Glutamatergic neuron (in vitro differentiated cells): ENCODE data around the gene CCDC157. TPM values are rescaled to one million over a fixed set of nuclear protein-coding genes. Genes with fewer than 3 reads are reported as not detected.

Experiments
- DNase-seq: peaks from one replicate; pipeline ENCODE4 v3.0.0; 2022
- H3K27ac Mint-ChIP-seq: one replicate; pipeline ENCODE4 v1.8.0; 2020; ENCODE audit warnings: mild to moderate bottlenecking, mixed read lengths, inconsistent platforms; ENCODE audit not compliant: unreplicated experiment
- H3K27me3 Mint-ChIP-seq: one replicate; pipeline ENCODE4 v1.8.0; 2020; ENCODE audit warnings: mild to moderate bottlenecking, moderate library complexity, mixed read lengths, inconsistent platforms; ENCODE audit not compliant: unreplicated experiment
- H3K36me3 Mint-ChIP-seq: one replicate; pipeline ENCODE4 v1.8.0; 2020; ENCODE audit warnings: mild to moderate bottlenecking, mixed read lengths, inconsistent platforms; ENCODE audit not compliant: unreplicated experiment
- H3K4me1 Mint-ChIP-seq: one replicate; pipeline ENCODE4 v1.8.0; 2020; ENCODE audit warnings: mild to moderate bottlenecking, low read depth, mixed read lengths, inconsistent platforms; ENCODE audit not compliant: unreplicated experiment
- H3K4me3 Mint-ChIP-seq: one replicate; pipeline ENCODE4 v1.8.0; 2020; ENCODE audit warnings: mild to moderate bottlenecking, mixed read lengths, inconsistent platforms; ENCODE audit not compliant: unreplicated experiment
- H3K9me3 Mint-ChIP-seq: one replicate; pipeline ENCODE4 v1.8.0; 2020; ENCODE audit warnings: mild to moderate bottlenecking, moderate library complexity, mixed read lengths, inconsistent platforms; ENCODE audit not compliant: unreplicated experiment
- total RNA-seq: library from RNA; stranded (reverse); fragmentation: NEBNext Ultra II Directional; extraction: Animal tissue kit (Norgen Biotek cat#: 25700); gene quantifications from one replicate; pipeline ENCODE4 v1.2.1, GENCODE V29; 2021; ENCODE audit not compliant: unreplicated experiment
- TF ChIP-seq, protein P1 (sequence below): fragments of 200-600 bp; sonication (generic); IDR thresholded peaks from one replicate; pipeline ENCODE4 v1.5.0; 2021; ENCODE audit not compliant: partially characterized antibody, unreplicated experiment

The CCDC157 gene
- total RNA-seq, 1 donor from 2014 or later, result 6.2 TPM

DNA sequence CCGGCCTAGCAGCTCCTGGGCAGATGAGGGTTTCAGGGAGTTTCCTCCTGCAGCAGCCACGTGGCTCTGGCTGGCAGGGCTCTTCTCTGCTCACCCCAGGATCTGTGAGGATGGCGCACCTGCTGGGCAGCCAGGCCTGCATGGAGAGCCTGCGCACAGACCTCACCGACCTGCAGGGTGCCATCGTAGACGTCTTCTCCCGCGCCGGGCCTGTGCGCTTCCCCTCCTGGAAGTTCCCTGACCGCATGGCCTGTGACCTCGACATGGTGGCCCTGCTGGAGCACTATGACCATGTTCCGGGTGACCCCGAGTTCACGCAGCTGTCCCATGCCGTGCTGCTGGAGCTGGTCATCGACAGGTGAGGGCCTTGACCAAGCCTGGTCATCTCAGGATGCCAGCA lies 9.1 kb downstream of the CCDC157 start:
- H3K4me3 Mint-ChIP-seq, result no peak overlapping the region
- H3K36me3 Mint-ChIP-seq, result peaks cover 4% of the 10 kb centered on the region

DNA sequence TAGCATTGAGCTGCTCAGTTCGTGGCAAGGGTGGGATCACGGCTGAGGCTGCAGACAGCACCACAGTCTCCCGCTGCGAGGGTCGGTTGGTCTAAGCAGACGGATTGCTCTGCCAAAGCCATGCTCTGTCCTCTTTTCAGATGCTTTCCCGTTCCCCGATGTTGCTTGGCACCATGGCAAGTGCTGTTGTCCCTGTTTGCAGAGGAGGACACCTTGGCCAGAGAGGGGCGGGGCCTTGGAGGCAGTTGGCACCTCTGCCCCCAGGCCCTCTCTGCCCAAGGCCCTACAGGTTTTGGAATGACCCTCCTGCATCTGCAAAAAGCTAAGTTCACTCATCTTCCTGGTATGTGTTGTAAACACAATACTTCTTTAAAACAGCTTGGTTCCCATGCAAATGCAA lies 11.6 kb downstream of the CCDC157 start:
- Mint-ChIP-seq H3K4me1 (peaks cover 23% of the 10 kb centered on the region), H3K9me3 (peaks cover 3% of the 10 kb centered on the region), H3K27ac (no peak overlapping the region), H3K4me3 (no peak overlapping the region), H3K27me3 (peaks cover 17% of the 10 kb centered on the region), H3K36me3 (peaks cover 4% of the 10 kb centered on the region)
- TF ChIP-seq, protein P1, sequence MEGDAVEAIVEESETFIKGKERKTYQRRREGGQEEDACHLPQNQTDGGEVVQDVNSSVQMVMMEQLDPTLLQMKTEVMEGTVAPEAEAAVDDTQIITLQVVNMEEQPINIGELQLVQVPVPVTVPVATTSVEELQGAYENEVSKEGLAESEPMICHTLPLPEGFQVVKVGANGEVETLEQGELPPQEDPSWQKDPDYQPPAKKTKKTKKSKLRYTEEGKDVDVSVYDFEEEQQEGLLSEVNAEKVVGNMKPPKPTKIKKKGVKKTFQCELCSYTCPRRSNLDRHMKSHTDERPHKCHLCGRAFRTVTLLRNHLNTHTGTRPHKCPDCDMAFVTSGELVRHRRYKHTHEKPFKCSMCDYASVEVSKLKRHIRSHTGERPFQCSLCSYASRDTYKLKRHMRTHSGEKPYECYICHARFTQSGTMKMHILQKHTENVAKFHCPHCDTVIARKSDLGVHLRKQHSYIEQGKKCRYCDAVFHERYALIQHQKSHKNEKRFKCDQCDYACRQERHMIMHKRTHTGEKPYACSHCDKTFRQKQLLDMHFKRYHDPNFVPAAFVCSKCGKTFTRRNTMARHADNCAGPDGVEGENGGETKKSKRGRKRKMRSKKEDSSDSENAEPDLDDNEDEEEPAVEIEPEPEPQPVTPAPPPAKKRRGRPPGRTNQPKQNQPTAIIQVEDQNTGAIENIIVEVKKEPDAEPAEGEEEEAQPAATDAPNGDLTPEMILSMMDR, result no peak
- no peak for DNase-seq

More for the DNA sequence above, 9.1 kb downstream of the CCDC157 start:
- peaks cover 22% of the 10 kb centered on the region for H3K4me1 Mint-ChIP-seq
- H3K27ac Mint-ChIP-seq, result no peak overlapping the region
- no peak for DNase-seq
- TF ChIP-seq, protein P1, result no peak
- H3K27me3 Mint-ChIP-seq, result peaks cover 8% of the 10 kb centered on the region
- no peaks in the 10 kb centered on the region for H3K9me3 Mint-ChIP-seq

DNA sequence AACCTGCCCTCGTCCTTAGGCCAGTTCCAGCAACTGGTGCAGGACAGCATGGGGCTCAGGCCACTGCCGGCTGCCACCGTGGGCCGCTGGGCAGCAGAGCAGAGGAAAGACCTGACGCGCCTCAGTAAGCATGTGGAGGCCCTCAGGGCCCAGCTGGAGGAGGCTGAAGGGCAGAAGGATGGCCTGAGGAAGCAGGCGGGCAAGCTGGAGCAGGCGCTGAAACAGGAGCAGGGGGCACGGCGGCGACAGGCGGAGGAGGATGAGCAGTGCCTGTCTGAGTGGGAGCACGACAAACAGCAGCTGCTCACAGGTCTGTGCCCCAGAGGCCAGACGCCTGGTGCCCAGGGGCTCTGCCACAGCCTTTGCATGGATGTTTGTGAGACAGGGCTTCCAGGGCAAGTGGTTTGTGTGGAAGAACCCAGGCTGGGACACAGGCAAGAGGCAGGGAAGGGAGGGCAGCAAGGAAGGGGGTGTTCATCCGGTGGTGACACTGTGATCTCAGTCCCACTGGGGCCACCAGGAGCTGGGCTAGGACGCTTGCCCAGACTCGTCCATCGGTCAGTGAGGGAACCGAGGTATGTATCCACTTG lies 13.9 kb downstream of the CCDC157 start:
- Mint-ChIP-seq H3K27me3 (peaks cover 17% of the 10 kb centered on the region), H3K27ac (peak overlapping the region; percentile 38)

DNA sequence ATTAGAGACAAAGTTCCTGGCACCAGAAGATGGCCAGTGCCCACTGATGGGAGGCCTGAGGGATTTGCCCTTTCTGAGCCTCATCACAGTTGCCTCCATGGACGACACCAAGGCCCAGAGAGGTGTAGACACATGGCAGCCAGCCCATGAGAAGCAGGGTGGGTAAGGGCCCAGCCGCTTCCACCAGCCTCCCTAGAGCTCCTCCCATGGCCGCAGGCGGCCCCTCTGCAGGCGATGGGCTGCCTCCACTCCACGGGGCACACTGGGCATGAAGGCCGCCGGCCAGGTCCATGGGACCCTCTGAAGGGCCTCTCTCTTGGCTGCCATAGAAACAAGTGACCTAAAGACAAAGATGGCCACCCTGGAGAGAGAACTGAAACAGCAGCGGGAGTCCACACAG lies 14.5 kb downstream of the CCDC157 start:
- Mint-ChIP-seq H3K36me3 (peaks cover 4% of the 10 kb centered on the region), H3K27me3 (peaks cover 17% of the 10 kb centered on the region), H3K4me1 (peaks cover 27% of the 10 kb centered on the region), H3K4me3 (no peak overlapping the region), H3K27ac (no peak overlapping the region), H3K9me3 (peaks cover 3% of the 10 kb centered on the region)
- no peak for DNase-seq
- TF ChIP-seq, protein P1, result no peak

More for the DNA sequence above, 13.9 kb downstream of the CCDC157 start:
- TF ChIP-seq, protein P1, result no peak
- Mint-ChIP-seq H3K36me3 (peaks cover 4% of the 10 kb centered on the region), H3K9me3 (peaks cover 3% of the 10 kb centered on the region), H3K4me1 (peaks cover 27% of the 10 kb centered on the region), H3K4me3 (no peak overlapping the region)
- peak; percentile 38 for DNase-seq

DNA sequence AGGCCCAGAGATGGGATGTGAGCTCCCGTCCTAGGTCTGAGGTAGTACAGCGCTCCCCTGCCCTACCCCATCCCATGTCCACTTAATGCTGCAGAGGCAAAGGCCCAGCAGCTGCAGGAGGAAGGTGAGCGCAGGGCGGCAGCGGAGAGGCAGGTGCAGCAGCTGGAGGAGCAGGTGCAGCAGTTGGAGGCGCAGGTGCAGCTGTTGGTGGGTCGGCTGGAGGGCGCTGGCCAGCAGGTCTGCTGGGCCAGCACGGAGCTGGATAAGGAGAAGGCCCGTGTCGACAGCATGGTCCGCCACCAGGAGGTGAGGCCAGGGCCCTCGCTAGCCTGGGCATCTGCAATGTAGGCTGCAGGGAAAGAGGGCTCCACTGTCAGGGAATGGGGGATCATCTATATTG lies 15.2 kb downstream of the CCDC157 start:
- Mint-ChIP-seq H3K36me3 (no peaks in the 10 kb centered on the region), H3K4me3 (no peak overlapping the region), H3K27ac (no peak overlapping the region), H3K27me3 (peaks cover 17% of the 10 kb centered on the region), H3K9me3 (peaks cover 3% of the 10 kb centered on the region), H3K4me1 (peaks cover 27% of the 10 kb centered on the region)
- TF ChIP-seq, protein P1, result no peak
- DNase-seq, result no peak
